Stimulated activated CD8-positive, alpha-beta memory T cell treated with anti-CD3 and anti-CD28 coated beads, Interleukin-7, amount 100 ng/mL, for 4 hours (primary cell): ENCODE results near the gene RFTN1.

Experiments
- DNase-seq, 2 donors: peaks; one replicate each; pipeline ENCODE4 v3.0.0-alpha.2; 2020; ENCODE audit warnings: low read depth in 2 of 2

RFTN1 gene

GRCh38 chr3:16487511-16488175 lies 25.9 kb downstream of the RFTN1 start:
- DNase-seq, result no peak

DNA sequence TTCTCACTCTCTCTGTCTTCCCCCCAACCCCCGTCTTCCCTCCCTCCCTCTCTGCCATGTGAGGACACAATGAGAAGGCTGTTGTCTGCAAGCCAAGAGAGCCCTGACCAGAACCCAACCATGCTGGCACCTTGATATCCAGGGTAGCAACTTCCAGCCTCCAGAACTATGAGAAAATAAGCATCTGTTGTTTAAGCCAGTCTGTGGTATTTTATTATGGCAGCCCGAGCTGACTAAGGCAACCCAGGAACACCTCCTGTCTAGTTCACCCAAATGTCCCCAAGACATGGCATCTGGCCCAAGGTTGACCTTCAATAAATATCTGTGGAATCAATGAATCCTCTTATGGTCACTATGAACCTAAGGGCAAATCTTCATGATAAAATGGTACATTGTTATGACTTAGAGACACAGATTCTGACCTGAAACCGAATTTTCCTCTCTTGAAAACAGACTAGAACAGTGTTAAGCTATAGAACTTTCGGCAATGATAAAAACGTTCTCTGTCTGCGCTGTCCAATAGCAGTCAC lies 26.5 kb downstream of the RFTN1 start:
- no peak for DNase-seq

- no peak for DNase-seq
Measured at GRCh38 chr3:16486201-16486600, 27.3 kb downstream of the RFTN1 start.

DNA sequence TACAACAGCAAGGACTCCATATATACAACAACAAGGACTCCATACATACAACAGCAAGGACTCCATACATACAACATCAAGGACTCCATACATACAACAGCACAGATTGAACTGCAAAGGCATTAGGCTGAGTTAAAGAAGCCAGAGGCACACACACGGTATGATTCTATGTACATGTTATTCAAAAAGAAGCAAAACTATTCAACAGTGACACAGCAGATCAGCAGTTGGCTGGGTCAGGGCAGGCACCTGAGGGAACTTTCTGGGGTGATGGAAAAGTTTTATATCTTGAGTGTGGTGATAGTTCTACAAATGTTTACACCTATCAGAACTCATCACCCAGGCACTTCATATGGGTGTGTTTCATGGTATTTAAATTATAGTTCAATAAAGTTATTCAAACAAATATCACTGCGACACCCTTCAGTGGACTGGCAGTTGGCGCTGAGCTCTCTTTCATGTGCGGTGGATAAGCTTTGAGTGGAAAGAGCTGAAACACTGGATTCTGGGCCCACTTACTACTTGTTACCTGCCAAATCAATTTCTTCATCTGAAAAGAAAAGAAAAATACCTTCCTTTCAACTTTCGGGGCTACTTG lies 28.0 kb downstream of the RFTN1 start:
- DNase-seq, result no peak

GRCh38 chr3:16484984-16485383 lies 28.5 kb downstream of the RFTN1 start:
- DNase-seq, result no peak

- DNase-seq, result no peak
Measured at GRCh38 chr3:16484216-16484615, 29.3 kb downstream of the RFTN1 start.

GRCh38 chr3:16482770-16483531 lies 30.5 kb downstream of the RFTN1 start:
- no peak for DNase-seq

- DNase-seq, result no peak
Measured at GRCh38 chr3:16482194-16482769, 31.2 kb downstream of the RFTN1 start.

GRCh38 chr3:16481546-16481897 lies 32.0 kb downstream of the RFTN1 start:
- no peak for DNase-seq

GRCh38 chr3:16480861-16481545 lies 32.5 kb downstream of the RFTN1 start:
- no peak for DNase-seq

GRCh38 chr3:16478516-16478915 lies 35.0 kb downstream of the RFTN1 start:
- no peak for DNase-seq

DNA sequence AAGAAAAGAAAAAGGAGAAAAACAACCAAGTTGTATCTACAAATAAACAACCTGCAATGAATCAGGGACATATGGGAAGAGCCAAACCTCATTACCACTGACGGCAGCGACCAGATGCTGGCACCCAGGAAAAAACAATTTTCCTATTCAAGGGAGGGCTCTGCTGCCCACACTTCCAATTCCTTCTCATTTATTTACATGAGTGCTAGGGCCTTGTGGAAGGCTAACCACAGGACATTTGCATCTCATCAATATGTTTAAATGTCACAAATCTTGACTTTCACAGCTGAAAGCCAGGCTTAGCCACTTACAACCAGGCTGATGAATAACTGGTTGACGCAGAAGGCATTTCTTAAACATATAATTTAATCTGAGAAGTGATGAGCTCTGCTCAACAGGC lies 36.0 kb downstream of the RFTN1 start:
- DNase-seq, result no peak

- DNase-seq, result no peak
Measured at GRCh38 chr3:16477056-16477455, 36.4 kb downstream of the RFTN1 start.

- no peak for DNase-seq
Measured at GRCh38 chr3:16476636-16477035, 36.9 kb downstream of the RFTN1 start.

- DNase-seq, result no peak
Measured at GRCh38 chr3:16475766-16476165, 37.7 kb downstream of the RFTN1 start.

GRCh38 chr3:16474920-16475319 lies 38.6 kb downstream of the RFTN1 start:
- no peak for DNase-seq

- no peak for DNase-seq
Measured at GRCh38 chr3:16474216-16474615, 39.3 kb downstream of the RFTN1 start.

- no peak for DNase-seq
Measured at GRCh38 chr3:16472593-16472992, 40.9 kb downstream of the RFTN1 start.

GRCh38 chr3:16471897-16472296 lies 41.6 kb downstream of the RFTN1 start:
- DNase-seq, result no peak

DNA sequence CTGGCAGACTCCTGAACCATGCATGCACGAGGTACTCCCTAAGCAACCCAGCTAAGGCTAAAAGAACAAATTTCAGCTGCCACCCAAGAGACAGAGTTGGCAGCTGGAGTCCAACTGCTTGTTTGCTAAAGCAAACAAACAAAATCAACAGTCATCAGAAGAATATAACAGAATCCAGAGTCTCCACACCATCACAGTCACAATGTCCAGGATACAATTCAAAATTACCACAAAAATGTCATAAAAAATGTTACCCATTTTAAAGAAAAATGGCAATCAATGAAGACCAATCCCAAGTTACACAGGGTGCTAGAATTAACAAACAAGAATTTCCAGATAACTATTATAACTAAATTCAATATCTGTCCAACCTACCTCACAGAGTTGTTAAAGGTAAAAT lies 42.9 kb downstream of the RFTN1 start:
- DNase-seq, result no peak

DNA sequence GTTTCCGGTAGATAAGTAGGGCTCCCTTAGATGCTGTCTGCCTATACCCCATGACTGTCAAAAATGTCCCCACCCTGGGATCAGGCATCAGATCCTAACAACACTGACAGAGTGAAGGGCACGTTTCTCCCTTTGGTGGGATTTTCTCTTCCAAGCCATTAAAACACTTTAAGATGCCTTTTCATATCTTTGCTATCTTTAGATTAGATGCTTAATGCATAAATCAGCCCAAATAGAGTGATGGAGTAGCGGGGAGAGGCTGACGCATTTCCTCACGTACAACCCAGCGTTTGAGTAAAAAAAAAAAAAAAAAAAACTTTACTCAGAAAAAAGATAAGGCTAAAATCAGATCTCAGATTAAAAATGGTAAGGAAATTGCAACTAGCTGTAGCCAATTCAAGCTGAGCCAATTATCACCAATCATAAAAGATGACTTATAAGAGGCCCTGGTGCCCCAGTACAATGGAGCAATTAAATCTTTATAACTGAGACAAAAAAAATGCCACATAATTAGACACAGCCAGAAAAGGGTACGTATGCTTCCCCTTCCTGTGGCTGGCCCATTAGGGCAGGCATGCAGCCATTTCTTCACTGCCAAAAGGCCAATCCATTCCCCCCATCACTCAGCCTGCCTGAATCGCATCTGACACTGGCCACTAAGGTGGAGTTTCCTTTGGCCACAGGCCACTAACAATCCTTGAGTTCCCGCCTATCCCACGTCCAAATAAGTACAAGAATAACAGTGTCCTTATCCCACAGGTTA lies 45.0 kb downstream of the RFTN1 start:
- DNase-seq, result no peak
